ENCODE data around the gene HSPA1L.

DNA sequence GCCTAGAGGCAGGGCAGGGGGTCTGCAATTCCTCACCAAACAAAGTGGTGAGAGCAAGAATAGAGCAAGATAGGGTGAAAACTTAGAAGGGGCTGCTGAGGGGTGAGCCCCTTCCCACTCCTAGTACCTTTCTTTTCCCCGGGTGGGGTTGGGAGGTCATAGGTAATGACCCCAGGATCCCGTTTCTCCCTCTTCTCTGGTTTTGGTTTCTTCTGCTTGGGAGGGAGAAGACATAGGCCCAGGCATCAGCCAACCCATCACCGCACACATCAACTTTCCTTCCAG lies 23.1 kb downstream of the HSPA1L start:
- TF ChIP-seq POLR2A (IDR thresholded peaks at IDR 0.05) (no peak), POLR2AphosphoS5 (IDR thresholded peaks at IDR 0.05) (no peak)
- TF ChIP-seq, protein P1, sequence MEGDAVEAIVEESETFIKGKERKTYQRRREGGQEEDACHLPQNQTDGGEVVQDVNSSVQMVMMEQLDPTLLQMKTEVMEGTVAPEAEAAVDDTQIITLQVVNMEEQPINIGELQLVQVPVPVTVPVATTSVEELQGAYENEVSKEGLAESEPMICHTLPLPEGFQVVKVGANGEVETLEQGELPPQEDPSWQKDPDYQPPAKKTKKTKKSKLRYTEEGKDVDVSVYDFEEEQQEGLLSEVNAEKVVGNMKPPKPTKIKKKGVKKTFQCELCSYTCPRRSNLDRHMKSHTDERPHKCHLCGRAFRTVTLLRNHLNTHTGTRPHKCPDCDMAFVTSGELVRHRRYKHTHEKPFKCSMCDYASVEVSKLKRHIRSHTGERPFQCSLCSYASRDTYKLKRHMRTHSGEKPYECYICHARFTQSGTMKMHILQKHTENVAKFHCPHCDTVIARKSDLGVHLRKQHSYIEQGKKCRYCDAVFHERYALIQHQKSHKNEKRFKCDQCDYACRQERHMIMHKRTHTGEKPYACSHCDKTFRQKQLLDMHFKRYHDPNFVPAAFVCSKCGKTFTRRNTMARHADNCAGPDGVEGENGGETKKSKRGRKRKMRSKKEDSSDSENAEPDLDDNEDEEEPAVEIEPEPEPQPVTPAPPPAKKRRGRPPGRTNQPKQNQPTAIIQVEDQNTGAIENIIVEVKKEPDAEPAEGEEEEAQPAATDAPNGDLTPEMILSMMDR (IDR thresholded peaks at IDR 0.05): no peak

Data from breast epithelium (tissue), 3 donors.